Epidermal melanocyte (primary cell): ENCODE measurements around the gene ATXN10.

Experiments used
- DNase-seq: peaks from one replicate; pipeline ENCODE4 v3.0.0; 2011; ENCODE audit warnings: low spot score; ENCODE audit not compliant: insufficient read length

ATXN10 gene

GRCh38 chr22:45757068-45757467, 85.4 kb downstream of the ATXN10 start:
- no peak for DNase-seq

DNA sequence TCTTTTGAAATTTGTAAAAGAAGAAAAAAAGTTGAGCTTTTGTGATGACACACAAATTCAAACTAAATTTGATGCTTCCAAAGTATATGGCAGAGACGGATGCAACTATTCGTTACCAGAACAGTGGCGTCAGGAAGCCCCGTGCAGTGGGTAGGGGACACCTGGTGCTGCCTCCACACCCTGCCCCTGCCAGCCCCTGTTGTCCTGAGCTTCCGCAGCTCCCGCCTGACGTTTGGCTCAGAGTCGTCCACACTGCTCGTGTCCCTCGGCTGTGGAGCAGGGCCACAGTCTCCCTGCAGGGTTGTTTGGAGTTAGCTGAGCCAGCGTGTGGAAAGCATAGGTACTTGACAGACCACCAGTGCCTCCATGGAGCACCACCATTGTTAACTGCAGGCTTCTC, 86.3 kb downstream of the ATXN10 start:
- DNase-seq = no peak

- no peak for DNase-seq
Measured at GRCh38 chr22:45758603-45759002, 87.0 kb downstream of the ATXN10 start.

DNA sequence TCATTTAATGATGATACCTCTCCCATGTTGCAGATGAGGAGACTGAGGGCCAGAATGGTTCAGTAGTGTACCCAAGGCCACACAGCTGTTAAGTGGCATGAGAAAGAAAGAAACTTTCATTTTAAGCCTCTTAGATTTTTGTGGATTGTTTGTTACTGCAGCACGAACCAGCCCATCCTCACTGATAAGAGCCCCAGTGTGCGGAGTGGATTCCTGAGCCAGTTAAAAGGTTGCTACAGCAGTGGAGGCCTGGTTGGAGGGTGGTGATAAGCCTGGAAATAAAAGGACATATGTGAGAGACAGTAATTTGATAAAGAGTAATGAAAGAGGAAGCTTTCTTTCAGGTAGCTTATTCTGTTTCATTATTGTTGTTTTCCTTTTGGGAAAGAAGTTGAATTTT, 89.0 kb downstream of the ATXN10 start:
- no peak for DNase-seq

DNA sequence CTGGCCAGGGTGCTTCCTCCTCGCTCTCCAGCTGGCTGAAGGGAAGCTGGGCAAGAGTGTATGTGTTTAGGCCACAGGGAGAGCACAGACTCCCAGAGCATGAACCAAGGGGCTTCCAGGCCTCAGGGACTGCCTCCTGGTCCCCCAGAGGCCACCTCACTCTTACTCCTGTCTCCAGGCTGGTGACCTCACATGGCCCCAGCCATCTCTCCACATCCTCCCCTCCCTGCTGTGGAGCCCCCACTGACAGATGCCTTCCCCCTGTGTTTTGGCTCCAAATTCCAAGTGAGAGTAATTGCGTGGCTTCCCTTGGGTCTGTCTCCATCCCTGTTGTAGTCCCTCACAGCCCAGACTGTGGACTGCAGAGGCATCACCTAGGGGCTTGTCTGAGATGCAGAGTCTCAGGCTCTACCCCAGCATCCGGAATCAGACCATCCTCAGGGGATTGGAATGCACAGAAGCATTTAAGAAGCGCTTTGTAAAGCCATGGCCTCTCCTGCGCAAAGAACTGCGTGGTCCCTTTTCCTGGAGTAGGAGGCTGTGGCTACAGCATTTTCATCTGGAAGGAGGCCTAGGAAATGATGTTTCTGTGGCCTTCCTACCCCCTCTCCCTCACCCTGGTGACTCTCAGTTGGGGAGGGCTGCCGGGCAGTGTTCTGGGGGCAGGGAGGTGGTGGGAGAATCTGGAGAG, 91.1 kb downstream of the ATXN10 start:
- no peak for DNase-seq

DNA sequence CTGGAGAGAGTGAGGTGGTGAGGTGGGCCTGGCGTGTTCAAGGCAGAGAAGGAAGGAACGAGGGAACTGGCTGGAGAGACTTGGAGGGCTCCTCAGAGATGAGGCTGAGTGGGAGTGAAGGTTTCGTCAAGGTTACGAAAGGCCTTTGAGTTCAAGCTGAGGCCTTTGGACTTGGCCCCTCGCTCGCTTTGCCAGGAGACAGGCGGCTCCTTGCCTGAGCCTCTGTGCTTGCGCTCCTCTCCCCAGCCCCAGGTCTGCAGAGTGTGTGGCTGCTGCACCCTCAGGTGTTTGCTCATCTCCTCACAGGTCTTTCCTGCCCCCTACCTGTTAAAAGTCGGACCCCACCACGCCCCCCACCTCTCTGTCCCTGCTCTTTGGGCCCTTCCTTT, 91.6 kb downstream of the ATXN10 start:
- DNase-seq = no peak

- no peak for DNase-seq
Measured at GRCh38 chr22:45768490-45768889, 96.9 kb downstream of the ATXN10 start.

- no peak for DNase-seq
Measured at GRCh38 chr22:45769569-45770210, 98.1 kb downstream of the ATXN10 start.

DNA sequence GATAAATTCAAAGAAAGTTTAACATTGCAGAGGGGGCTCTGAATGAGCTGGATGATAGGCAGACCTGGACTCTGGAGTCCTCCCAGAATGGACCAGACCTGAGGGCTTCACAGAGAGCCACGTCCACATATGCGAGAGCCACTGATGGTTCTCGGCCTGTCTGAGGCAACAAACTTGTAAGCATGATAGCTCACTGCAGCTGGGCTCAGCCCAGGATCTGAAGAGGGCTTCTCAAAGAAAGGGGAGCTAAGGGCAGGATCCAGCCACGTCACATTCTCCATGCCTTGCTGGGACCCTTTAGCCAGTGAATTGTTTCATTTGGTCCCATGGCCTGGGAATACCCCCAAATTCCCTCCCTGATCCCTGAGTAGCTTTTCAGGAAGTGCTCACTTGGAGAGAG, 98.9 kb downstream of the ATXN10 start:
- DNase-seq = no peak

- DNase-seq = no peak
Measured at GRCh38 chr22:45771057-45771456, 99.4 kb downstream of the ATXN10 start.

DNA sequence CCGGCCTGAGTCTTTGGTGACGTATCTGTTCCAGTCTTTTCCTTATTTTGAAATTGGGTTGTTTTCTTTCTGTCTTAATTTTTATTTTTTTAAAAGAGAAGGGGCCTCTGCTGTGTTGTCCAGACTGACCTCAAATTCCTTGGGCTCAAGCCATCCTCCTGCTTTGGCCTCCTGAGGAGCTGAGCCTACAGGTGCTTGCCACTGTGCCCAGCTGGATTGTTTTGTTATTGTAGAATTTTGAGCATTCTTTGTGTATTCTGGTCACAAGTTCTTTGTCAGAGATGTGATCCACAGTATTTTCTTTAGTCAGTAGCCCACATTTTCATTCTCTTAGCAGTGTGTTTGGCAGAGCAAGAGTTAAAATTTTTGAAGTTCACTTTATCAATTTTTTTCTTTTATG, 100.1 kb downstream of the ATXN10 start:
- DNase-seq = no peak

- DNase-seq = no peak
Measured at GRCh38 chr22:45772743-45773142, 101.1 kb downstream of the ATXN10 start.

GRCh38 chr22:45774001-45774670, 102.5 kb downstream of the ATXN10 start:
- no peak for DNase-seq

DNA sequence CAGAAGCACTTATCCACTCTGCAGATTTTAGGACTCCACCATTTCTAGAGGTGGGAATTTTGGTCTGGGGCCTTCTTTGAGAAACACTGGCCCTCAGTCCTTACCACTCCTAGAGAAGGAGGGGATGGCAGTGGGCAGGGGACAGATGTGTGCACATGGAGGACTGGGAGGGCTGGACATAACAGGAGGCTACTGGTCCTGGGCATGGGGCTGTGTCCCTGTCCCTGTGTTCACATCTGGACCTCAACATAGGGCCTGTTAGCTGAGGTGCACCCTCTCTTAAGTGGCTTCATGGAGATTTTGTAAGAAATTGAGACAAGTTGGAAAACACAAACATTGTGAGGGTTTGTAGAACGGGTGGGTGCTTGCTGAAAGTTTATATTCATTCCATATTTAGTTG, 103.4 kb downstream of the ATXN10 start:
- no peak for DNase-seq

DNA sequence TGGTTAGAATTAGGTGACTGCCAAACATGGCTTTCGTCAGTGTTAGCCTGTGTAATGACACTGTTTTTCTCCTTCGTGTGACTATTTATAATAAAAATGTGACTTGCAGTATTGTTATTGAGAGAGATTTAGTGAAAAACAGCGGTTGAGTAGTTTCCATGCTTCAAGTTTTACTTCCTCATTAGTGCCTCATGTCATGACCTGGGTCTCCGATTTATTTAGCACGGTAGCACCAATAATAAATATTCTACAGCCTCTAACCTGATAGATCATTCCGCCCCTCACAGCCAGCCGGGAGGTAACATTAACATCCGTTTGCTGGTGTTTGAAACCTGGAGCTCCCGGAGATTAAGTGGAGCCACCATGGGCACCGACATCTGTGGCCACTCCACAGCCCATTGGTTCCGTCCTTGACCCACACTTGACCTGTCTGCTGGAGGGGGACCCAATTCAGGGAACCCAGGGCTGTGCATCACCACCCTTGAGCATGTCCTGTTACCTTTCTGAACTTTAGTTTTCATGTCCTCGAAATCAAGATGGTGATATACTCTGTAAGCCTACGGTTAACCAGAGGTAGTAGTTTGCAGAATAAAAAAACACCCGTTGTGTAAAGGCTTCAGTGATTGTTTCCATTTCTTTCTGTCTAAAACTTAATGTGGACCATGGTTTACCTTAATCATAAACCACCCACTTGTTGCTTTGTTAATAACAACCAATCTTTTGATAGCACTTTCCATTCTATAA, 104.1 kb downstream of the ATXN10 start:
- no peak for DNase-seq

DNA sequence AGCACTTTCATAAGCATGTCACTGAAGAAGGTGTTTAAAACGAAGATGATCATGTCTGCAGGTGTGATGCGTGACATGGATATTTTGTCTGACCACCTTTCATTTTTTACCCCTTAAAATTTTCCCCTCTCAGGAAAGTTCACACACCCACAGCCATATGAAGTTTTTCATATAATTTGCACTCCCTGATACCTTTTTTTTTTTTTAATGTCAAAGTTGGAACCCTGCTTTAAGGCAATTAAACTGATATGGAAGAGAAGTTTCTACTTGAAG, 104.6 kb downstream of the ATXN10 start:
- DNase-seq = no peak

- DNase-seq = no peak
Measured at GRCh38 chr22:45777046-45777851, 105.6 kb downstream of the ATXN10 start.

DNA sequence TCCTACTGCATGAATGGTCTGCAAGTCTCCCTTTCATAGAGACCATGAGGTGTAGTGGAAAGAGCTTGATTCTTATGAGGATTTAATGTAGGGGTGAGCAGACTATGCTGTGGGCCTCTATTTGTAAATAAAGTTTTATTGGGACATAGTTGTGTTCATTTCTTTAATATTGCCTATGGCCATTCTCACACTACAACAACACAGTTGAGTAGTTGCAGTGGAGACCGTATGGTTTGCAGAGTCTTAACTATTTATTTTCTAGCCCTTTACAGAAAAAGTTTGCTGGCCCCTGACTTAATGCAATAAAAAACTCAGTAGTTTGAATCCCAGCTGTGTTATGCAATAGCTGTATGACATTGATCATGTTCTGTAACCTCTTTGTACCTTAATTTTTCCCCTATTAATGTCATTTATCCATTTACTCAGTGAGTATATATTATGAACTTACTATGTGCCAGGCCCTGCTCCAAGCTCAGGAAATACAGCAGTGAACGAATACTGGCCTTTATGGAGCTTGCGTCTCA, 106.3 kb downstream of the ATXN10 start:
- no peak for DNase-seq

GRCh38 chr22:45781459-45781858, 109.8 kb downstream of the ATXN10 start:
- no peak for DNase-seq

DNA sequence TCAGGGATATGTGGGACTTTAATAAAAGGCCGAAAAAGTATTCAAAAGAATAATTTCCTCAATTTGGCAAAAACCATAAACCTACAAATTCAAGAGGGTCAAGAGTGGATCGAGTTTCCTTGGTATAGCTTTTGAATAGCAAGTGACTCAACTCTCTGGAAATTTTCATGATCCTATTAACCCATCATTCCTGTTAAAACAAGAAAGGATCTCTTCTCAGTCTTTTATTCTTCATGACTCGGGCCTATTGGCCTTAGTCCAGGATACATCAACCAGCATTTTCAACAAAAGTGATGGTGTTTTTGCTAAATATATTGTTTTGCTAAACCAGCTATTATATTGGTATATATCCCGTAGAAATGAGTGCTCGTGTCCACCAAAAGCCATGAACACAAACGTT, 110.3 kb downstream of the ATXN10 start:
- no peak for DNase-seq

DNA sequence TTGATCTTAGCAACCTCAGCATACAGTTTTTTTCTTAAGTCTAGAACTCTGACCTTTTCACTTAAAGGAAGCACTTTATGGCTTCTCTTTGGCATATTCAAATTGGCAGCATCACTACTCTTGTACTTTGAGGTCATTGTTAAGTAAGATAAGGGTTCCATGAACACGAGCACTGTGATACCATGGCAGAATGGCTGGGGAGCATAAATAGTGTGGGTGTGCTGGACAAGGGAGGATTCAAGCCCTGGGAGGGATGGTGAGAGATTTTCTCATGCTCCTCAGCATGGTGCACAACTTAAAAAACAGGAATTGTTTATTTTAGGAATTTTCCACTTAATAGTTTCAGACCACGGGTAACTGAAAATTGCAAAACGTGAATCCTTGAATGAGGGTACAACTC, 111.4 kb downstream of the ATXN10 start:
- no peak for DNase-seq
